Measurements from ENCODE around the gene ELOB. TPM values are rescaled to one million over a fixed set of nuclear protein-coding genes. Genes with fewer than 3 reads are reported as not detected.

The ELOB gene
- total and polyA plus RNA-seq, 2 donors (not counting 1 experiment from before 2014, with no cell fraction given): 124 to 436 TPM

- TF ChIP-seq CTCF (conservative IDR thresholded peaks at IDR 0.05 in 1 of 2, IDR thresholded peaks at IDR 0.05 in 1 of 2; ENCODE audit: low read depth in 1 of 2, low read length in 2 of 2): no peak
- TF ChIP-seq EZH2 (IDR thresholded peaks at IDR 0.05; ENCODE audit: low read length, missing control alignments): no peak
- H3K9me3 ChIP-seq (ENCODE audit: control insufficient read depth, insufficient read depth, low read depth, low read length): no peaks in the 10 kb centered on the region
- DNase-seq (ENCODE audit: low read depth in 2 of 2): no peak
These were observed 34.6 kb downstream of the ELOB start for GRCh38 chr16:2742323-2743006.

GRCh38 chr16:2741168-2741567, 35.9 kb downstream of the ELOB start:
- TF ChIP-seq EZH2 (IDR thresholded peaks at IDR 0.05; ENCODE audit: low read length, missing control alignments) (no peak), CTCF (conservative IDR thresholded peaks at IDR 0.05 in 1 of 2, IDR thresholded peaks at IDR 0.05 in 1 of 2; ENCODE audit: low read depth in 1 of 2, low read length in 2 of 2) (no peak)

More at GRCh38 chr16:2742323-2743006, 34.6 kb downstream of the ELOB start:
- no peak overlapping the region for H3K4me3 ChIP-seq (replicated peaks in 1 of 4; ENCODE audit: control extremely low read depth in 1 of 4, insufficient read depth in 1 of 4, low read depth in 3 of 4, low read length in 4 of 4)
- no peaks in the 10 kb centered on the region for H3K79me2 ChIP-seq (ENCODE audit: control insufficient read depth, insufficient read depth, low read length)
- H3K27me3 ChIP-seq (ENCODE audit: control insufficient read depth, insufficient read depth, low read length): no peaks in the 10 kb centered on the region
- H3K36me3 ChIP-seq (ENCODE audit: control insufficient read depth, insufficient read depth, low read length): no peaks in the 10 kb centered on the region
- no peak overlapping the region for H3K4me2 ChIP-seq (ENCODE audit: extremely low read depth, insufficient read depth, low read length)
- no peak overlapping the region for H3K27ac ChIP-seq (ENCODE audit: insufficient read depth, low read length)
- H3K9ac ChIP-seq (ENCODE audit: insufficient read depth, low read length): no peak overlapping the region
- no peaks in the 10 kb centered on the region for H3K4me1 ChIP-seq (ENCODE audit: control insufficient read depth, extremely low read depth, insufficient read depth, low read length)
- H4K20me1 ChIP-seq (ENCODE audit: control insufficient read depth, extremely low read depth, insufficient read depth, low read length): no peaks in the 10 kb centered on the region
- H2AFZ ChIP-seq (ENCODE audit: low read length): no peak overlapping the region

GRCh38 chr16:2740476-2740875, 36.6 kb downstream of the ELOB start:
- TF ChIP-seq CTCF (conservative IDR thresholded peaks at IDR 0.05 in 1 of 2, IDR thresholded peaks at IDR 0.05 in 1 of 2; ENCODE audit: low read depth in 1 of 2, low read length in 2 of 2): no peak
- TF ChIP-seq EZH2 (IDR thresholded peaks at IDR 0.05; ENCODE audit: low read length, missing control alignments): no peak
- Histone ChIP-seq H3K4me1 (ENCODE audit: control insufficient read depth, extremely low read depth, insufficient read depth, low read length) (no peaks in the 10 kb centered on the region), H3K36me3 (ENCODE audit: control insufficient read depth, insufficient read depth, low read length) (no peaks in the 10 kb centered on the region), H3K79me2 (ENCODE audit: control insufficient read depth, insufficient read depth, low read length) (no peaks in the 10 kb centered on the region), H3K4me3 (replicated peaks in 1 of 4; ENCODE audit: control extremely low read depth in 1 of 4, insufficient read depth in 1 of 4, low read depth in 3 of 4, low read length in 4 of 4) (no peak overlapping the region), H3K9ac (ENCODE audit: insufficient read depth, low read length) (no peak overlapping the region), H3K27ac (ENCODE audit: insufficient read depth, low read length) (no peak overlapping the region), H2AFZ (ENCODE audit: low read length) (no peak overlapping the region), H3K4me2 (ENCODE audit: extremely low read depth, insufficient read depth, low read length) (no peak overlapping the region), H3K27me3 (ENCODE audit: control insufficient read depth, insufficient read depth, low read length) (no peaks in the 10 kb centered on the region), H3K9me3 (ENCODE audit: control insufficient read depth, insufficient read depth, low read depth, low read length) (no peaks in the 10 kb centered on the region), H4K20me1 (ENCODE audit: control insufficient read depth, extremely low read depth, insufficient read depth, low read length) (no peaks in the 10 kb centered on the region)
- DNase-seq (ENCODE audit: low read depth in 2 of 2): no peak

More at GRCh38 chr16:2741168-2741567, 35.9 kb downstream of the ELOB start:
- H3K27me3 ChIP-seq (ENCODE audit: control insufficient read depth, insufficient read depth, low read length): no peaks in the 10 kb centered on the region
- no peak overlapping the region for H3K4me2 ChIP-seq (ENCODE audit: extremely low read depth, insufficient read depth, low read length)
- no peaks in the 10 kb centered on the region for H3K4me1 ChIP-seq (ENCODE audit: control insufficient read depth, extremely low read depth, insufficient read depth, low read length)
- H3K36me3 ChIP-seq (ENCODE audit: control insufficient read depth, insufficient read depth, low read length): no peaks in the 10 kb centered on the region
- DNase-seq (ENCODE audit: low read depth in 2 of 2): no peak
- no peak overlapping the region for H3K4me3 ChIP-seq (replicated peaks in 1 of 4; ENCODE audit: control extremely low read depth in 1 of 4, insufficient read depth in 1 of 4, low read depth in 3 of 4, low read length in 4 of 4)
- H3K9me3 ChIP-seq (ENCODE audit: control insufficient read depth, insufficient read depth, low read depth, low read length): no peaks in the 10 kb centered on the region
- no peaks in the 10 kb centered on the region for H3K79me2 ChIP-seq (ENCODE audit: control insufficient read depth, insufficient read depth, low read length)
- no peaks in the 10 kb centered on the region for H4K20me1 ChIP-seq (ENCODE audit: control insufficient read depth, extremely low read depth, insufficient read depth, low read length)
- no peak overlapping the region for H2AFZ ChIP-seq (ENCODE audit: low read length)
- no peak overlapping the region for H3K27ac ChIP-seq (ENCODE audit: insufficient read depth, low read length)
- no peak overlapping the region for H3K9ac ChIP-seq (ENCODE audit: insufficient read depth, low read length)

All from fibroblast of lung (primary cell).